Measurements from ENCODE around the gene CPNE4.
A peak's percentile ranks its signal among the peaks of the same experiment; 100 is the strongest.

The CPNE4 gene

GRCh38 chr3:132034486-132035464 lies at the start of gene CPNE4:
TSS of gene CPNE4 (minus strand) at chr3:132035014.
- H3K4me3 ChIP-seq (ENCODE audit: low read depth, low read length) = no peak within 1 kb of the TSS
- peak; percentile 84 for TF ChIP-seq CTCF (IDR thresholded peaks at IDR 0.05; ENCODE audit: borderline replicate concordance, insufficient read depth, low read depth, low read length)

GRCh38 chr3:132083583-132084279 lies 48.9 kb upstream of the CPNE4 start:
- TF ChIP-seq CTCF (IDR thresholded peaks at IDR 0.05; ENCODE audit: borderline replicate concordance, insufficient read depth, low read depth, low read length) = no peak
- no peak overlapping the region for H3K4me3 ChIP-seq (ENCODE audit: low read depth, low read length)

DNA sequence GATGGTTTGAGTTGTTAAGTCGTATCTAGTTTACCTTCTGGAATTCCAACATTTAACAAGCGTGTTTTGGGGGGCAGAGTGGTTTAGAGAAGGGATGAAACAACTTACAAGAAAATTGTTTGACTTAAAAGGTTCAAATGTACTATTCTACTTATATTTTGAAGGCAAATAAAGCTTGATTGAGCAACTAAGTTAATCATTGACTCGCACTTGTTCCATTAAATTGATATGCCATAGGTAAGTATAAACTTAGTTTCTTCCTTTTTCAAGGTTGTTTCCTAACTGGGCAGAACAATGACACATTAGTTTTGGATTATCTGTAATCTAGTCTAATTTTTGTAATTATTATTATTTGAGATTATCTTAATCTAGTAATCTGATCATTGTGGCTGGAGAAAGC lies 48.3 kb upstream of the CPNE4 start:
- TF ChIP-seq CTCF (IDR thresholded peaks at IDR 0.05; ENCODE audit: borderline replicate concordance, insufficient read depth, low read depth, low read length) = no peak
- no peak overlapping the region for H3K4me3 ChIP-seq (ENCODE audit: low read depth, low read length)

- H3K4me3 ChIP-seq (ENCODE audit: low read depth, low read length) = no peak overlapping the region
- no peak for TF ChIP-seq CTCF (IDR thresholded peaks at IDR 0.05; ENCODE audit: borderline replicate concordance, insufficient read depth, low read depth, low read length)
Measured at GRCh38 chr3:132079147-132079546, 44.3 kb upstream of the CPNE4 start.

GRCh38 chr3:132073771-132074170 lies 39.0 kb upstream of the CPNE4 start:
- H3K4me3 ChIP-seq (ENCODE audit: low read depth, low read length) = no peak overlapping the region
- TF ChIP-seq CTCF (IDR thresholded peaks at IDR 0.05; ENCODE audit: borderline replicate concordance, insufficient read depth, low read depth, low read length) = no peak

DNA sequence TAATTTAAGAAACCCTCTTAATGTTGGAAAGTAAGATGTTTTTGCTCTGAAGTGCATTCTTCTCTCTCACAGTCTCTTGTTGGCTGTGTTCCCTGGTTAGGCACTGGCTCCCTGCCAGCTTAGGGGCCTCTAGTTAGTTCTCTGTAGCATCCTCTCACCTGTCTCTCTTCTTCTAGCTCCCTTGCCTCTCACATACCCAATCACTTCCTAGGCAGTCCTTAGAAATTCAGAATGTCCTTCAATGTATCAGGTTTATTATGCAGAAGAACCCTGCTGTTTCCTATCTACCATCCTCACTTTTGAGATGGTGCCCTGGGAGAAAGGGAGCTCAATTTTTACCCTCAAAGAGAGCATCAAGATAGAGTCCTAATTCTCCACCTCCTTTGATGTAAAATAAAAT lies 36.2 kb upstream of the CPNE4 start:
- TF ChIP-seq CTCF (IDR thresholded peaks at IDR 0.05; ENCODE audit: borderline replicate concordance, insufficient read depth, low read depth, low read length) = no peak
- H3K4me3 ChIP-seq (ENCODE audit: low read depth, low read length) = no peak overlapping the region
